ENCODE results near the gene IFI27L1. TPM values are rescaled to one million over a fixed set of nuclear protein-coding genes. Genes with fewer than 3 reads are reported as not detected.
"Not testable (repeated sequence)": the region's sequence is repeated elsewhere in the genome, so short reads cannot be mapped to it uniquely, and the experiment has no call there.

The IFI27L1 gene
- polyA plus RNA-seq, 6 donors from 2014 or later, result 5.0 to 11.1 (median 5.8) TPM

DNA sequence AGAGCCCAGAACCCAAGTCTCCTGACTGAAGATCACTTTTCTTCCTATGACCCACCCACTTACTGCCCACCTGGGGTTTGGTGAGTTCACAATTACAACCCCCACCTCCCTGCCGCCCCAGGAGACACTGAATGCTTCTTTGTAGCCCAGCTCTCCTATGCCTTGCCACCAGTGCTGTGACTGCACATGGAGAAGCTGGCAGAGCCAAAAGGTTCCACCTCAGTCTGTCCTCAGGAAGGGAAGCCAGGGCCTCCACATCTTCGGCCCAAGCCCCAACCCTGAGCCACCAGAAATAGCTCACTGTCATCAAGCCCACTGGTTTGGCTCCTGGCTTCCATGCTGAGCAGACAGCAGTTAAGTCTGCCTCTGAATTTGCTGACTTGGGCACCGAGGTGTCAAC, 29.3 kb upstream of the IFI27L1 start:
- H3K4me3 Mint-ChIP-seq, result no peak overlapping the region
- H3K9me3 Mint-ChIP-seq, result no peaks in the 10 kb centered on the region
- ATAC-seq (ENCODE audit: low read depth in 2 of 2) (no peak), DNase-seq (no peak)
- H3K27ac Mint-ChIP-seq, result peak overlapping the region in 3 of 6 donors; percentile 31 to 56 (median 52)
- peaks cover 2 to 12% (median 10%) of the 10 kb centered on the region in 3 donors for H3K4me1 Mint-ChIP-seq
- H3K36me3 Mint-ChIP-seq, result peaks cover 44 to 48% of the 10 kb centered on the region in 2 donors
- no peaks in the 10 kb centered on the region for H3K27me3 Mint-ChIP-seq

DNA sequence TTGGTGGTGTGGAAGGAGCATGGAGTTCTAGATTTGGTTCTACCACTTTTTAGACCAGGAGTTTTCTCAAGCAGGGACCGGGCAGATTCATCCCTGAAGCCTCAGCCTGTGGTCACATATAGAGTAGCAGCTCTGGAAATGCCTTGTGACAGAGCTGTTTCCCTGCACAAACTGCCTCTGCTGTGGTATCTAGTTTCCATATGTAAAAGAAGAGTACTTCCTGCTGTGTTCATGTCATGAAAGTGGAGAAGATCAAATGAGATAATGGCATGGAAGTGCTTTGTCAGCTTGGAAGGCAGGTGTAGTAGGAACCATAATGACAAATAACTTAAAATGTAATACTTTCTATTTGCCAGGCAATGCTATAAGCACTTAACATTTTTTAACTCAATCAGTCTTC, 28.9 kb upstream of the IFI27L1 start:
- Mint-ChIP-seq H3K36me3 (peaks cover 44 to 48% of the 10 kb centered on the region in 2 donors), H3K27me3 (no peaks in the 10 kb centered on the region), H3K27ac (peak overlapping the region in 3 of 6 donors; percentile 31 to 93 (median 52)), H3K9me3 (no peaks in the 10 kb centered on the region), H3K4me3 (no peak overlapping the region), H3K4me1 (peaks cover 2 to 12% (median 12%) of the 10 kb centered on the region in 3 donors)
- ATAC-seq (ENCODE audit: low read depth in 2 of 2) (no peak), DNase-seq (no peak)

DNA sequence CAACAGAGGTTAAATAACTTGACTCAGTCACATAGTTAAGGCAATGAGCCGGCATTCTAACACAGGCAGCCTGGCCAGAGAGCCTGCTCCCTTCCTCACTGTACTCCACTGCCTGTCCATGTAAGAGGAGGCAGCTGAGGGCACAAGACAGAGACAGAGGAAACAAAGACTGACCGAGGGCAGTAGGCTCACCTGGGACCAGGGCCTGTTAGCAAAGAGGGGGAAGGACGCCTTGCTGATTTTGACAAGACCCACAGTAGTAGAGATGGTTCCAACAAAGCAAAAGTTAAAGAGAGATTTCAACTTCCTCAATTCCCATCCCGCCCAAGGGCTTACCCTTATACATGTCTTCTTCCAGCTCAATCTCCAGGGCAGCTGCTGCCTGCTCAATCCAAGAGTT, 28.4 kb upstream of the IFI27L1 start:
- Mint-ChIP-seq H3K27me3 (no peaks in the 10 kb centered on the region), H3K4me3 (no peak overlapping the region), H3K36me3 (peaks cover 44 to 48% of the 10 kb centered on the region in 2 donors), H3K4me1 (peaks cover 2 to 17% (median 15%) of the 10 kb centered on the region in 3 donors), H3K9me3 (no peaks in the 10 kb centered on the region), H3K27ac (peak overlapping the region in 2 of 6 donors; percentile 31 to 93)
- ATAC-seq (ENCODE audit: low read depth in 2 of 2) (no peak), DNase-seq (no peak)

DNA sequence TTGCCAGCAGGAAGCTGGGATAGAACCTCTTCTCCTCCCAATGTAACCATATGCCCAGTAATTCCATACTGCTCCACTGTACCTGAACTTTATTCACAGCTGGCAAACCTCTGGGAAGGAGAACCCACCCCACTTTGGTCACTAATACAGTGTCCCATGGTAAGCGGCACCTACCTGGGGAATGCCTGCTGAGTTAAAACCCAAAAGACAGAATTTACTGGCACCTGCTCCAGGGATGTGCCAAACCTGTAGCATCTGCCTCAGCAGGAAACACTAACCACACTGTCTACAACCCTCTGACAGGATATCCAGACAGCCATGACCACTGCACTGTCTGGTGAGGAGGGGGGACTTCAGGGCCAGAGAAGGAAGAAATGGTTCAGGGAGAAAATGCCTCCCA, 26.7 kb upstream of the IFI27L1 start:
- peak in 1 of 2 donors; percentile 16 for ATAC-seq (ENCODE audit: low read depth in 2 of 2)
- peak overlapping the region in 3 of 6 donors; percentile 45 to 78 (median 76) for H3K27ac Mint-ChIP-seq
- peaks cover 6 to 24% (median 21%) of the 10 kb centered on the region in 3 donors for H3K4me1 Mint-ChIP-seq
- no peak for DNase-seq
- H3K27me3 Mint-ChIP-seq, result no peaks in the 10 kb centered on the region
- H3K9me3 Mint-ChIP-seq, result no peaks in the 10 kb centered on the region
- H3K4me3 Mint-ChIP-seq, result no peak overlapping the region
- peaks cover 45 to 57% of the 10 kb centered on the region in 2 donors for H3K36me3 Mint-ChIP-seq

DNA sequence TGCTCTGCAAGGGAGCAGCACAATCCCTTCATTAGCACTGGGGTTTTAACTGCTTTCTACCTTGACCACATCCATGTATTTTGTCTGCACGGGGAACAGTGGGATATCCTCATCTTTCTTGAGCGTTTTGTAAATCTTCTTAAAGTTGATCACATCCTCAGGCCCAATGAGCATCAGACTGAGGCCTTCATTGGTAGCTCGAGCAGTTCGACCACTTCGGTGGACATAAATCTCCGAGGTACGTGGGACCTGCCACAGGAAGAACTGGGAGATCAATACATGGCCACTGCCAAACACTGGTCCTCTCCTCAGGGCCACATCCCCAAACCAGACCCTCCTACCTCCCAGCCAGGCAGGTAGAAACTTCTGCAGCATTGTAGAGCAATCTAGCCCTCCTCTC, 26.2 kb upstream of the IFI27L1 start:
- no peaks in the 10 kb centered on the region for H3K9me3 Mint-ChIP-seq
- DNase-seq (no peak), ATAC-seq (ENCODE audit: low read depth in 2 of 2) (no peak)
- peaks cover 6 to 24% (median 21%) of the 10 kb centered on the region in 3 donors for H3K4me1 Mint-ChIP-seq
- H3K27me3 Mint-ChIP-seq, result no peaks in the 10 kb centered on the region
- H3K27ac Mint-ChIP-seq, result peak overlapping the region in 4 of 6 donors; percentile 45 to 80 (median 60)
- peaks cover 44 to 54% of the 10 kb centered on the region in 2 donors for H3K36me3 Mint-ChIP-seq
- H3K4me3 Mint-ChIP-seq, result no peak overlapping the region

DNA sequence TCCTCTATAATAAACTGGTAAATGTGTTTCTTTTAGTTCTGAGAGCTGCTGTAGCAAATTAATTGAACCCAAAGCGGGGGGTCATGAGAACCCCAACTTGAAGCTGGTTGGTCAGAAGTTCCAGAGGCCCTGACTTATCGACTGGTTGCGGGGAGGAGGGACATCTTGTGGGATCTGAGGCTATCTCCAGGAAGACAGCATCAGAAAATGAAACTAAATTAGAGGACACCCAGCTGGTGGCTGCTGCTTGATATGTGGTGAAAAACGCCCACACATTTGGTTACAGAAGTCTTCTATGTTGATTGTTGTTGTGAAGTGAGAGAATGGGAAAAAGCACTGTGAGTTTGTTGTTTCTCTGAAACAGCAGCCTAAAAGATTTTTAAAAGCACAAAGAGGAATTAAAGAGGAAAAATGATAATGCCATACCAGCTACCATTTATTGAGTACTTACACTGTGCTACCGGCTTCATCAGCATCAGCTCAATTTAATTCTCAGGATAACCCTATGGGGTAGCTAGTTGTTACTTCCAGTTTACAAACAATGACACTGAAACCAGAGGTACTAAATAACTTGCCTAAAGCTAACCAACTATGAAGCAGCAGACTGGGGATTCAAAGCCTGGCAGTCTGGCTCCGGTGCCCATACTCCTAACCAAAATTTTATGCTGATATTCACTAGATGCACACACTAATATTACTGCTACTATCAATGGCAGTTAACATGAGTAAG, 24.4 kb upstream of the IFI27L1 start:
- Mint-ChIP-seq H3K4me1 (peaks cover 10 to 25% (median 24%) of the 10 kb centered on the region in 3 donors), H3K27ac (peak overlapping the region in 4 of 6 donors; percentile 18 to 89 (median 35)), H3K36me3 (peaks cover 47 to 51% of the 10 kb centered on the region in 2 donors), H3K4me3 (no peak overlapping the region), H3K9me3 (no peaks in the 10 kb centered on the region), H3K27me3 (no peaks in the 10 kb centered on the region)
- DNase-seq (no peak), ATAC-seq (ENCODE audit: low read depth in 2 of 2) (no peak)

DNA sequence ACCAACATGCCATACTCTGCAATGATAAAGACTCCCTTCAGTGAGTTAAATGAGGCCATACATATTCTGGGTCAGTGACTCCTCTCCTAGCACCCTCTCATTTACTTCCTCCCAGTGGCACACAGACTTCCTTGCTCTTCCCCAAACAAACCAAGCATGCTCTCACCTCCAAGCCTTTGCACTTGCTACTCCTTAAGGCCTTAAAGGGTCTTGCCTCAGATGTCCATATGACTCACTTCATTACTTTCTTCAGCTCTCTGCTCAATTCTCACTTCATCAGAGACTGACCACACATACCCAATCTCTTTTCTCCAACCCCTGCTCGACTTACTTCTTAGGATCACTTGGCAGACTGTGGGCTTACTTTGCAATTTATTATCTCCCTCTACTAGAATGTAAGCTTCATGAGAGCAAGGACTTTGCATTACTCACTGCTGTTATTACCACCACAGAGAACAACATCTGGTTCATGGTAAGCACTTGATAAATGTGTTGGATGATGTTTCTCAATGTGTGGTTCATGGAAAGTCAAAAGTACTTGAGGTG, 22.9 kb upstream of the IFI27L1 start:
- H3K36me3 Mint-ChIP-seq, result peaks cover 50 to 58% of the 10 kb centered on the region in 2 donors
- ATAC-seq (ENCODE audit: low read depth in 2 of 2) (no peak), DNase-seq (no peak)
- H3K9me3 Mint-ChIP-seq, result no peaks in the 10 kb centered on the region
- peaks cover 8 to 36% (median 30%) of the 10 kb centered on the region in 3 donors for H3K4me1 Mint-ChIP-seq
- H3K4me3 Mint-ChIP-seq, result no peak overlapping the region
- H3K27me3 Mint-ChIP-seq, result no peaks in the 10 kb centered on the region
- peak overlapping the region in 2 of 6 donors; percentile 28 to 62 for H3K27ac Mint-ChIP-seq

DNA sequence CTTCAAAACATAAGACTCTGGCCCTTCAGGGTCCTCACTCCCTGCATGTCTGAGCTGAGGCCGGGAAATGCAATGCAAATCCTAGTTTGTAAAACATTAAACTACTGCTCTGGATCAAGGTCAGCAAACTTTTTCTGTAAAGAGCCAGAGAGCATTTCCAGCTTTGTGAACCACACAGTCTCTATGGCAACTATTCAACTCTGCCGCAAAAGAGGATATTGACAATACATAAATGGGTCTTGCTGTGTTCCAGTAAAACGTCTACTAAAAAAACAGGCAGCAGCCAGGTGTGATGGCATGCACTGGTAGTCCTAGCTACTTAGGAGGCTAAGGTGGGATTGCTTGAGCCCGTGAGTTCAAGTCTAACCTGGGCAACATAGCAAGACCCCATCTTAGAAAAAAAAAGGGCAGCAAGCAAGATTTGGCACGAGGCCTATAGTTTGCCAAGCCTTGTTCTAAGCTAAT, 22.4 kb upstream of the IFI27L1 start:
- Mint-ChIP-seq H3K27ac (peak overlapping the region in 2 of 6 donors; percentile 28 to 36), H3K9me3 (no peaks in the 10 kb centered on the region), H3K27me3 (no peaks in the 10 kb centered on the region), H3K4me1 (peaks cover 9 to 41% (median 30%) of the 10 kb centered on the region in 3 donors), H3K4me3 (no peak overlapping the region), H3K36me3 (peaks cover 50 to 58% of the 10 kb centered on the region in 2 donors)
- ATAC-seq (ENCODE audit: low read depth in 2 of 2) (no peak), DNase-seq (no peak)

DNA sequence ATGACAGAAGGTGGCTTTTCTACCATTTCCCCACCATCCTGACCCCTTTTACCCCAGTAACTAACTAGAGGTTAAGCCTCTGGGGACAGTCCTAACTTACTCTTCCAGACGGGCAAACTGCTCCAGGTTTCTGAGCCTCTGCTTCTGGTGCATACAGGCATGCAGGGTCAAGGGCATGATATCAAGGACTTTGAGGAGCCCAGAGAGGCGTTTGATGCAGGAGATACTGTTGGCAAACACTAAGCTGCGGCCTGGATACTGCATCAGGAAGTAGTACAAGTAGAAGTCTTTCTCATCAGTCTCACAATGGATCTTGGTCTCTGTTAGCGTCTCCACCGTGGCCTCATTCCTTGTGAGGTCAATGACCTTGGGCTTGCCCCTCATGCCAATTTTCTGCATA, 21.1 kb upstream of the IFI27L1 start:
- Mint-ChIP-seq H3K4me1 (peaks cover 18 to 46% (median 27%) of the 10 kb centered on the region in 3 donors), H3K27ac (no peak overlapping the region), H3K9me3 (no peaks in the 10 kb centered on the region), H3K4me3 (no peak overlapping the region), H3K36me3 (peaks cover 37 to 48% of the 10 kb centered on the region in 2 donors), H3K27me3 (no peaks in the 10 kb centered on the region)
- DNase-seq, result no peak
- no peak for ATAC-seq (ENCODE audit: low read depth in 2 of 2)

DNA sequence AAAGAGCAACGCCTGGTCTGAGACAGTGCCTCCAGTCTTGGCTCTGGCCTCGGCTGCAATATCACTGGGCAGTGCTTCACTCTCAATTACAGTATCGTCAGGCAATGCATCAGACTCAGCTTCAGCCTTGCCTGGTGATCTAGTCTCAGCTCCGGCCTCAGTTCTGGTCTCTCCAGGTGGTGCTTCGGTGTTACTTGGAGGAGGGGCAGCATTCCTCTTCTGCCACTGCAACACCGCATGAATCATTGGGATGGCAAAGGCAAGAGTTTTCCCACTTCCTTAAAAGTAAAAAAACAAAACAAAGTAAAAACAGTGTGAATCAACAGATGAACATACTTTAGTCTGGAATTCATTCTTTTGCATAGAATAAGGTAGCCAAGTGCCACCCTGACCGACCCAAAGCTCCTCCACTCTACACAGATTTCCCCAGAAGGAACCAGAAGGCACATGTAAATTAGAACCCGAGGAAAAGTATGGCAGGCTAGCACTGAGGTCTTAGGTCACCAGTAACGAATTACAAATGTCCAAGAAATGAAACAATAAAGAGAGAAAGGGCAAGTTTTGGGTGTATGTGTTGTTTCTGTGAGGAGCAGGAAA, 18.7 kb upstream of the IFI27L1 start:
- peaks cover 31 to 37% of the 10 kb centered on the region in 2 donors for H3K36me3 Mint-ChIP-seq
- H3K4me1 Mint-ChIP-seq, result peaks cover 43 to 56% (median 43%) of the 10 kb centered on the region in 3 donors
- no peaks in the 10 kb centered on the region for H3K27me3 Mint-ChIP-seq
- no peak overlapping the region for H3K4me3 Mint-ChIP-seq
- no peak for ATAC-seq (ENCODE audit: low read depth in 2 of 2)
- no peak for DNase-seq
- peak overlapping the region in 2 of 6 donors; percentile 64 to 74 for H3K27ac Mint-ChIP-seq
- peaks cover 0 to 5% (median 0%) of the 10 kb centered on the region in 7 donors for H3K9me3 Mint-ChIP-seq

DNA sequence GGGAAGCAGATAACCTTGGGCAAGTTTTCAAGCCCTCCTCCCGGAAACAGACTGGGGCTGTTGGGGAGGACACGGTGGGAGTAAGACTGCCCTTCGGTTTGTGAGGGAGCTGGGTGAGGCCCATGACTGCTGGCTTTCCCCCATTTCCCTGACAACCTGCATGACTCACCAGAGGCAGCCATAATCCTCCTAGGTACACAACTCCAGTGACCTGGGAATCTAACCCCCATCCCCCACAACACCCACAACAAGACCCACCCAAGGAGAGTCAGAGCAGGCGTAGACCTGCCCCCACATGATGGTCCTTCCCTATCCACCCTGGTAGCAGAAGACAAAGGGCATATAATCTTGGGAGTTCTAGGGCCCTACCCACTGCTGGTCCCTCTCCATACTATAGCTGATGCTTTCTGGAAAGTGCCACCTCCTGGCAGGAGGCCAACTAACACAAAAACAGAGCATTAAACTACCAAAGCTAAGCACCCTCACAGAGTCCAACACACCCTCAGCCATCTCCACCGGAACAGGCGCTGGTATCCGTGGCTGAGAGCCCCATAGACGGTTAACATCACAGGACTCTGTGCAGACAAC, 14.9 kb upstream of the IFI27L1 start:
- peak overlapping the region in 2 of 6 donors; percentile 13 to 55 for H3K27ac Mint-ChIP-seq
- H3K36me3 Mint-ChIP-seq, result peaks cover 31 to 50% of the 10 kb centered on the region in 2 donors
- H3K27me3 Mint-ChIP-seq, result no peaks in the 10 kb centered on the region
- no peak for ATAC-seq (ENCODE audit: low read depth in 2 of 2)
- peak overlapping the region in 2 of 8 donors; percentile 1 to 35 for H3K4me3 Mint-ChIP-seq
- H3K9me3 Mint-ChIP-seq, result peaks cover 11 to 33% (median 25%) of the 10 kb centered on the region in 7 donors
- no peak for DNase-seq
- peaks cover 55 to 83% (median 70%) of the 10 kb centered on the region in 3 donors for H3K4me1 Mint-ChIP-seq

DNA sequence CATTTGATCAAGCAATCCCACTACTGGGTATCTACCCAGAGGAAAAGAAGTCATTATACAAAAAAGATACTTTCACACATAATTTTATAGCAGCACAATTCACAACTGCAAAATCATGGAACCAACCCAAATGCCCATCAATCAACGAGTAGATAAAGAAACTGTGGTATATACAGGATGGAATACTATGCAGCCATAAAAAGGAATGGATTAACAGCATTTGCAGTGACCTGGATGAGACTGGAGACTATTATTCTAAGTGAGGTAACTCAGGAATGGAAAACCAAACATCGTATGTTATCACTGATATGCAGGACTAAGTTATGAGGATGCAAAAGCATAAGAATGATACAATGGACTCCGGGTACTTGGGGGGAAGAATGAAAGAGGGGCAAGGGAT, 9.0 kb upstream of the IFI27L1 start:
- not testable (repeated sequence) for H3K27me3 Mint-ChIP-seq, H3K27ac Mint-ChIP-seq
- peaks cover 41 to 52% of the 10 kb centered on the region in 2 donors for H3K36me3 Mint-ChIP-seq

DNA sequence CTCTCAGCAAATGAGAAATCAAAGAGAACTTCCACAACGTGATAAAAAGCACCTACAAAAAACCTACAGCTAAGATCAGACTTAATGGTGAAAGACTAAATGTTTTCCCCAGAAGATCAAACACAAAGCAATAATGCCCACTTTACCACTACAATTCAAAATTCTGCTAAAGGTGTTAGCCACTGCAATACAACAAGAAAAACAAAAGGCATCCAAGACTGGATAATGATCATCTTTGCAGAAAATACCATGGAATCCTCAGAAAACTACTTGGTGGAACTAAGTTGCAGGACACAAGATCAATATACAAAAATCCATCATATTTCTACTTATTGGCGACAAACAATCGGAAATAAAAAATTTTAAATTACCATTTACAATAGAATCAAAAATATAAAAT, 6.6 kb upstream of the IFI27L1 start:
- ATAC-seq (ENCODE audit: low read depth in 2 of 2) (no peak), DNase-seq (no peak)
- H3K4me1 Mint-ChIP-seq, result peaks cover 33 to 76% (median 62%) of the 10 kb centered on the region in 3 donors
- peaks cover 4 to 41% (median 33%) of the 10 kb centered on the region in 7 donors for H3K9me3 Mint-ChIP-seq
- peaks cover 46 to 47% of the 10 kb centered on the region in 2 donors for H3K36me3 Mint-ChIP-seq
- H3K27me3 Mint-ChIP-seq, result no peaks in the 10 kb centered on the region
- H3K27ac Mint-ChIP-seq, result no peak overlapping the region
- peak overlapping the region in 2 of 8 donors; percentile 1 to 42 for H3K4me3 Mint-ChIP-seq

More for the DNA sequence above, 9.0 kb upstream of the IFI27L1 start:
- peaks cover 15 to 58% (median 50%) of the 10 kb centered on the region in 7 donors for H3K9me3 Mint-ChIP-seq
- H3K4me1 Mint-ChIP-seq, result peaks cover 38 to 77% (median 63%) of the 10 kb centered on the region in 3 donors
- H3K4me3 Mint-ChIP-seq; ATAC-seq (ENCODE audit: low read depth in 2 of 2); DNase-seq: not testable (repeated sequence)
